Lower leg skin (tissue), 3 donors: Measurements from ENCODE around the gene BANP.

Source experiments
- CTCF ChIP-seq, 3 donors: fragments of 450-650 bp; IDR thresholded peaks; one replicate each; pipeline ENCODE4 v1.5.1; 2016; ENCODE audit warnings: antibody characterized with exemption in 3 of 3, mild to moderate bottlenecking in 3 of 3, moderate library complexity in 2 of 3
- POLR2A ChIP-seq, 2 donors: fragments of 450-650 bp; IDR thresholded peaks; one replicate each; pipeline ENCODE4 v1.6.1; 2016 to 2017; ENCODE audit warnings: antibody characterized with exemption in 2 of 2, mild to moderate bottlenecking in 1 of 2, moderate library complexity in 1 of 2

- TF ChIP-seq POLR2A (IDR thresholded peaks at IDR 0.05) (no peak), CTCF (IDR thresholded peaks at IDR 0.05) (no peak)
These were observed 115.0 kb downstream of the BANP start for GRCh38 chr16:88066234-88066633.
